ENCODE measurements around the gene ZMYND8. TPM values are rescaled to one million over a fixed set of nuclear protein-coding genes. Genes with fewer than 3 reads are reported as not detected.

The ZMYND8 gene
- total RNA-seq, 1 experiment from 2014 or later: 50.7 TPM

DNA sequence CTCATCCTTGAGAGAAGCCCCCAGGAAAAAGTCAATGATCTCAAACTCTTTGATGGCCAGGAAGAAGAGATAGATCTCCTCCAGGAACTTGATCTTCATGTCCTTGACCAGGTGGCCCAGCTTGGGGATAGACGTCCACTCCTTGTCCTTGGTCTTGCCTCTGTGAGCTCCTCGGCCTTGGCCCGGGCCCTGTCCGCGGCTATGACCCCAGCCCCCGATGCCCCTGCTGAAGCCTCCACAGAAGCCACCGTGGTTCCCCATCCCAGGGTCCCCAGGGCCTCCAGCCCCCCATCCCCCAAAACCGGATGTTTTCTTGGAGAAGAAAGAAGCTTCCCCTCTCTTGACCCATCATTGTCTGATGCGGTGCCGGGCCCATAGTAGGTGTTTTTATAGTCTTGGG, 195.1 kb downstream of the ZMYND8 start:
- intact Hi-C loops (cut with micrococcal nuclease; ENCODE audit: unreplicated experiment): no loop called here
- H3K36me3 ChIP-seq (ENCODE audit: control insufficient read depth, insufficient read depth, low read length): no peaks in the 10 kb centered on the region
- no peaks in the 10 kb centered on the region for H3K9me3 ChIP-seq (ENCODE audit: control insufficient read depth, insufficient read depth, low read depth, low read length)
- POLR2A ChIA-PET: no interaction called here
- H3K27ac ChIP-seq (ENCODE audit: low read length): no peak overlapping the region
- BruUV-seq (replicated peaks): no TSS peak
- DNase-seq (ENCODE audit: low read depth, low spot score) (no peak), ATAC-seq (no peak)
- H3K4me3 ChIP-seq (ENCODE audit: low read depth in 2 of 2, low read length in 2 of 2): no peak overlapping the region
- no peaks in the 10 kb centered on the region for H3K27me3 ChIP-seq (ENCODE audit: control insufficient read depth, insufficient read depth, low read length)
- no peak for TF ChIP-seq TCF7L2 (IDR thresholded peaks at IDR 0.05; ENCODE audit: low read depth, low read length)
- TF ChIP-seq CTCF (IDR thresholded peaks at IDR 0.05): no peak
- no peak for TF ChIP-seq REST (IDR thresholded peaks at IDR 0.05; ENCODE audit: insufficient read depth in 1 of 2, low read depth in 2 of 2, low read length in 1 of 2)
- no peak for TF ChIP-seq SIN3A (IDR thresholded peaks at IDR 0.05; ENCODE audit: borderline replicate concordance, insufficient read depth, low read depth, low read length)
- no peak for TF ChIP-seq POLR2AphosphoS5 (IDR thresholded peaks at IDR 0.05; ENCODE audit: low read depth, low read length)
- H3K4me1 ChIP-seq (ENCODE audit: control insufficient read depth, insufficient read depth, low read length): no peaks in the 10 kb centered on the region
- in situ Hi-C loops (cut with HindIII; ENCODE audit: low pct_unique_long_range_greater_than_20kb, low sequenced_read_pairs): no loop called here
- CTCF ChIA-PET: no interaction called here

GRCh38 chr20:47160992-47161391, 195.5 kb downstream of the ZMYND8 start:
- H3K27me3 ChIP-seq (ENCODE audit: control insufficient read depth, insufficient read depth, low read length): no peaks in the 10 kb centered on the region
- ATAC-seq (no peak), DNase-seq (ENCODE audit: low read depth, low spot score) (no peak)
- H3K4me1 ChIP-seq (ENCODE audit: control insufficient read depth, insufficient read depth, low read length): no peaks in the 10 kb centered on the region
- BruUV-seq (replicated peaks): no TSS peak
- CTCF ChIA-PET: no interaction called here
- intact Hi-C loops (cut with micrococcal nuclease; ENCODE audit: unreplicated experiment): no loop called here
- no peaks in the 10 kb centered on the region for H3K36me3 ChIP-seq (ENCODE audit: control insufficient read depth, insufficient read depth, low read length)
- TF ChIP-seq REST (IDR thresholded peaks at IDR 0.05; ENCODE audit: insufficient read depth in 1 of 2, low read depth in 2 of 2, low read length in 1 of 2) (no peak), SIN3A (IDR thresholded peaks at IDR 0.05; ENCODE audit: borderline replicate concordance, insufficient read depth, low read depth, low read length) (no peak), CTCF (IDR thresholded peaks at IDR 0.05) (no peak), TCF7L2 (IDR thresholded peaks at IDR 0.05; ENCODE audit: low read depth, low read length) (no peak), POLR2AphosphoS5 (IDR thresholded peaks at IDR 0.05; ENCODE audit: low read depth, low read length) (no peak)
- in situ Hi-C loops (cut with HindIII; ENCODE audit: low pct_unique_long_range_greater_than_20kb, low sequenced_read_pairs): no loop called here
- H3K9me3 ChIP-seq (ENCODE audit: control insufficient read depth, insufficient read depth, low read depth, low read length): no peaks in the 10 kb centered on the region
- POLR2A ChIA-PET: no interaction called here
- no peak overlapping the region for H3K4me3 ChIP-seq (ENCODE audit: low read depth in 2 of 2, low read length in 2 of 2)
- no peak overlapping the region for H3K27ac ChIP-seq (ENCODE audit: low read length)

Data from Panc1 (cell line).